ENCODE results near the gene MYH15.

Gene MYH15

GRCh38 chr3:108493862-108494261, 16.5 kb downstream of the MYH15 start:
- no peak overlapping the region for H3K4me3 ChIP-seq (ENCODE audit: low read depth, low read length)
- no peak for DNase-seq (ENCODE audit: low read depth)
- in situ Hi-C loops (cut with HindIII; ENCODE audit: low sequenced_read_pairs) = no loop called here
- TF ChIP-seq CTCF (IDR thresholded peaks at IDR 0.05; ENCODE audit: low read depth, low read length, missing control alignments) = peak; percentile 7

DNA sequence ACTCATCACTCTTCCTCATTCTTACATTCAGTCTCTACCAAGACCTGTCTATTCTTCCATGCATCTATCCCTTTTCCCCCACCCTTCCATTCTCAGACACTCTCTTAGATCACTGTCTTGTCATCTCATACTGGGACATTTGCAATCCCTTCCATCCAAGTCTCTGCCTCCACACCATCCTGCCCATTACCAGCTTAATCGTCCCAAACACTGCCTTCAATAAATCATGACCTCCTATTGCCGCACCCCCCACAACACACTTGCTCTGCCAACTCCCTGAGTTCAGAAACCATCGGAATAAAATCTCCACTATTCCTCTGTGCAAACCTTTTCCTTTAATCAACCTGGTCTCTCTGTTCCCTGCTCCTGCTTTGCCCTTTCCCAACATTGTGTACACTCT, 18.9 kb downstream of the MYH15 start:
- H3K4me3 ChIP-seq (ENCODE audit: low read depth, low read length) = no peak overlapping the region
- no peak for DNase-seq (ENCODE audit: low read depth)
- in situ Hi-C loops (cut with HindIII; ENCODE audit: low sequenced_read_pairs) = no loop called here
- no peak for TF ChIP-seq CTCF (IDR thresholded peaks at IDR 0.05; ENCODE audit: low read depth, low read length, missing control alignments)

GRCh38 chr3:108489776-108490175, 20.6 kb downstream of the MYH15 start:
- TF ChIP-seq CTCF (IDR thresholded peaks at IDR 0.05; ENCODE audit: low read depth, low read length, missing control alignments) = peak; percentile 70
- H3K4me3 ChIP-seq (ENCODE audit: low read depth, low read length) = no peak overlapping the region
- in situ Hi-C loops (cut with HindIII; ENCODE audit: low sequenced_read_pairs) = no loop called here
- DNase-seq (ENCODE audit: low read depth) = peak; percentile 40

DNA sequence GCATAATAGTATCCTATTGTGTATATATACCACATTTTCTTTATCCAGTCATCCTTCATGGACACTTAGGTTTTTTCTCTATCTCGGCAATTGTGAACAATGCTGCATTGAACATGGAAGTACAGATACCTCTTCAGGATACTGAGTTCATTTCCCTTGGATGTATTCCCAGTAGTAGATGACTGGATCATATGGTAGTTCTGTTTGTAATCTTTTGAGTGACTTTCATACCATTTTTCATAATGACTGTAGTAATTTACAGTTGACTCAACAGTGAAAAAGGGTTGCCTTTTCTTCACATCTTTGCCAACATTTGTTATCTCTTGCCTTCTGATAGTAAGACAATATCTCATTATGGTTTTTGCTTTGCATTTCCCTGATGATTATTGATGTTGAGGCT, 21.8 kb downstream of the MYH15 start:
- TF ChIP-seq CTCF (IDR thresholded peaks at IDR 0.05; ENCODE audit: low read depth, low read length, missing control alignments) = no peak
- DNase-seq (ENCODE audit: low read depth) = no peak
- no peak overlapping the region for H3K4me3 ChIP-seq (ENCODE audit: low read depth, low read length)
- in situ Hi-C loops (cut with HindIII; ENCODE audit: low sequenced_read_pairs) = no loop called here

DNA sequence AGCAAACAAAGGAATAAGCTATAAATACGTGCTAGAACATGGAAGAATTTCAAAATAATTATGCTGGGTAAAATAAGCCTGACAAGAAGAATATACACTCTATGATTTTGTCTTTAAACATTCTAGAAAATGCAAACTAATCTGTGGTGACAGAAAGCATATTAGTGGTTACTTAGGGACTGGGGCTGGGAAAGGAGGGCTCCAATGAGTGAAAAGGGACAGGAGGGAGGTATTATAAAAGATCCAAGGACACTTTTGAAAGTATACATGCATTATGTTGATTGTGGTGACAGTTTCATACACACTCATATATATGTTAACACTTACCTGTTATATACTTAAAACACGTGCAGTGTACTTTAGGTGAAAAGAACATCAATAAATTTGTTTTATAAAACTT, 23.0 kb downstream of the MYH15 start:
- no peak overlapping the region for H3K4me3 ChIP-seq (ENCODE audit: low read depth, low read length)
- TF ChIP-seq CTCF (IDR thresholded peaks at IDR 0.05; ENCODE audit: low read depth, low read length, missing control alignments) = no peak
- in situ Hi-C loops (cut with HindIII; ENCODE audit: low sequenced_read_pairs) = no loop called here
- no peak for DNase-seq (ENCODE audit: low read depth)

DNA sequence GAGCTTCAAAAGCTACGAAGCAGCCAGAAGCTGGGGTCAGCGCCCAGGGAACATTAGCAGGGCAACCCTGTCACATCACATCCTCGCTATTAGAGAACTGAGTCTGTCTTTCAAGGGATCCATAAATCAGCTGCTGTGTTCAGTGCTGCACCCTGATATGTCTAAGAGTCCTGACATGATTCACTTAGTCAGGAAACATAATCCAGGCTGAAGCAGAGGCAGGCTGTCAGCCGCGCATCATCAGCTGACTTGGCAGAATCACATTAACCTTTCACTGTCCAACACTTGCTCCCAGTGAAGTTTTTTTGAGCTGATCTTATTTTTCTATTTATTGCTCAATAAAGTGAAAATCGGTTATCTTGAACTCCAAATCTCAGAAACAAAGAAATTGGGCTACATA, 23.5 kb downstream of the MYH15 start:
- in situ Hi-C loops (cut with HindIII; ENCODE audit: low sequenced_read_pairs) = no loop called here
- no peak overlapping the region for H3K4me3 ChIP-seq (ENCODE audit: low read depth, low read length)
- DNase-seq (ENCODE audit: low read depth) = no peak
- TF ChIP-seq CTCF (IDR thresholded peaks at IDR 0.05; ENCODE audit: low read depth, low read length, missing control alignments) = no peak

DNA sequence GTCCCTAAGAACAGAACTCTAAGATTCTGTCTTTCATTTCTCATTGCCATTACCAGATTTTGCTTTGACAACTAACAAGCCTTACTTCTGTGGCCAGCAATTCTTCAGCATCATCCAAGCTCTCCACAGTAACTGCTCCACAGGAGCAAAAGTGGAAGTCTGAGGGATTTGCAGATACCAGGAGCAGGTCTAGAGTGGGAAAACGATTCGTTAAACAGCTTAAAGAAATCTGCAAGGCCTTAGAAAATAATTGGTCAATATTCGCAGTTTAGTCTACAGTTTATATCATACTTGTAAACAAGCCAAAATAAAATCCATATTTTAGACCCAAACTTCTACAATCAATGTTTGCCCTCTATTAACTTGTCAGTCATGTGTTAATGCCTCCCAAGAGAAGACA, 24.1 kb downstream of the MYH15 start:
- in situ Hi-C loops (cut with HindIII; ENCODE audit: low sequenced_read_pairs) = no loop called here
- DNase-seq (ENCODE audit: low read depth) = no peak
- H3K4me3 ChIP-seq (ENCODE audit: low read depth, low read length) = no peak overlapping the region
- TF ChIP-seq CTCF (IDR thresholded peaks at IDR 0.05; ENCODE audit: low read depth, low read length, missing control alignments) = no peak

Data from astrocyte of the cerebellum (primary cell).